Right lobe of liver (tissue), 4 donors: ENCODE data around the gene INPP5B.

Experiments
- POLR2A ChIP-seq: fragments of 450-650 bp; IDR thresholded peaks from one replicate; pipeline ENCODE4 v1.6.1; 2017; ENCODE audit warnings: antibody characterized with exemption, mild to moderate bottlenecking
- TF ChIP-seq, protein P1 (sequence below), 4 donors: fragments of 200-600 bp in 3 of 4; fragments of 450-650 bp in 1 of 4; IDR thresholded peaks; one replicate each; pipeline versions ENCODE4 v1.5.1 to v1.8.0; 2016 to 2022; ENCODE audit warnings: antibody characterized with exemption in 4 of 4, mild to moderate bottlenecking in 2 of 4
- donor health status: DM: no; HTN: no; CAD: no.
- donor health status: DM: no; HTN: no; CAD: no.
- donor health status: DM: no; HTN: yes; CAD: no.

DNA sequence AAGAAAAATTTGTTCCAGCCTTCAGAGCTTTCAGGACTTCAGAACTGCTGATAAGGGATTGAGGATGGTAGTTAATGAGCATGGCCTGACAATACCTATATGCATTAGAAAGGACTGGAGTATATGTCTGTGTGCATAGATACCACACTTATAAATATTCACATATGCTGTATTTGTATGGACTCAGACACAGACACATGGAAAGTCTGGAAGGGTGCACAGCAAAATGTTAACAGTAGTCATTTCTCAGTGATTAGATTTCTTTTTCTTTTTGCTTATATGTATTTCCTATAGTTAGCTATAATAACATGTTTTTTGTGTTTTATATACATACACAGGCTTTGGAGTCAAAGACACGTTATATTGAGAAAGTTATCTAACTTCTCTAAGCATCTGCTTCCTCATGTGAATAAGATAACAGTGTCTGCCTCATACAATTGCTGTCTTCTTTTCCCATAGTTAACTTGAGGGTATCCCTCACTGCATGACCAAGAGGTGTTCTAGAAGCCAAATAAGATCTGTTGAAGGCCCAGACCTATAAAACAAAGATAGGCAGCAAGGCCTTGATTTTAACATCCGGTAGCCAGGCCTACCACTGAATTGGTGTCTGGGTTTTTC lies 31.3 kb downstream of the INPP5B start:
- TF ChIP-seq, protein P1, sequence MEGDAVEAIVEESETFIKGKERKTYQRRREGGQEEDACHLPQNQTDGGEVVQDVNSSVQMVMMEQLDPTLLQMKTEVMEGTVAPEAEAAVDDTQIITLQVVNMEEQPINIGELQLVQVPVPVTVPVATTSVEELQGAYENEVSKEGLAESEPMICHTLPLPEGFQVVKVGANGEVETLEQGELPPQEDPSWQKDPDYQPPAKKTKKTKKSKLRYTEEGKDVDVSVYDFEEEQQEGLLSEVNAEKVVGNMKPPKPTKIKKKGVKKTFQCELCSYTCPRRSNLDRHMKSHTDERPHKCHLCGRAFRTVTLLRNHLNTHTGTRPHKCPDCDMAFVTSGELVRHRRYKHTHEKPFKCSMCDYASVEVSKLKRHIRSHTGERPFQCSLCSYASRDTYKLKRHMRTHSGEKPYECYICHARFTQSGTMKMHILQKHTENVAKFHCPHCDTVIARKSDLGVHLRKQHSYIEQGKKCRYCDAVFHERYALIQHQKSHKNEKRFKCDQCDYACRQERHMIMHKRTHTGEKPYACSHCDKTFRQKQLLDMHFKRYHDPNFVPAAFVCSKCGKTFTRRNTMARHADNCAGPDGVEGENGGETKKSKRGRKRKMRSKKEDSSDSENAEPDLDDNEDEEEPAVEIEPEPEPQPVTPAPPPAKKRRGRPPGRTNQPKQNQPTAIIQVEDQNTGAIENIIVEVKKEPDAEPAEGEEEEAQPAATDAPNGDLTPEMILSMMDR (IDR thresholded peaks at IDR 0.05): no peak
- TF ChIP-seq POLR2A: no peak
